Mesenchymal stem cell (in vitro differentiated cells and primary cell): ENCODE results near the gene FCN1.

Experiments used
- DNase-seq: peaks from one replicate; pipeline ENCODE4 v3.0.0-alpha.2; 2013
- H2AFZ ChIP-seq: one replicate; pipeline ENCODE4 v1.6.1; 2013; ENCODE audit warnings: low read depth, mild to moderate bottlenecking, control low read depth, inconsistent platforms, low read length, moderate library complexity
- H2AK5ac ChIP-seq: 2 replicates; pipeline ENCODE4 v1.6.1; 2013; ENCODE audit warnings: low read length, moderate library complexity, mild to moderate bottlenecking, inconsistent platforms; ENCODE audit not compliant: severe bottlenecking
- H2BK120ac ChIP-seq: one replicate; pipeline ENCODE4 v1.6.1; 2013; ENCODE audit warnings: low read depth, mild to moderate bottlenecking, inconsistent platforms, low read length, moderate library complexity
- H2BK12ac ChIP-seq, 2 experiments: one replicate each; pipeline ENCODE4 v1.6.1; 2013; ENCODE audit warnings: inconsistent platforms in 2 of 2, low read length in 2 of 2, mild to moderate bottlenecking in 2 of 2, moderate library complexity in 2 of 2, control low read depth in 1 of 2
- H2BK15ac ChIP-seq: one replicate; pipeline ENCODE4 v1.6.1; 2013; ENCODE audit warnings: mild to moderate bottlenecking, low read depth, inconsistent platforms; ENCODE audit not compliant: poor library complexity, severe bottlenecking
- H2BK5ac ChIP-seq: 2 replicates; pipeline ENCODE4 v1.6.1; 2013; ENCODE audit warnings: low read depth, mild to moderate bottlenecking, low read length, control low read depth, inconsistent platforms; ENCODE audit not compliant: poor library complexity, severe bottlenecking
- H3K14ac ChIP-seq, 2 experiments: one replicate each; pipeline ENCODE4 v1.6.1; 2013; ENCODE audit warnings: inconsistent platforms in 2 of 2, low read length in 2 of 2, control low read depth in 1 of 2, mild to moderate bottlenecking in 1 of 2, moderate library complexity in 1 of 2
- H3K18ac ChIP-seq, 2 experiments: one replicate each; pipeline ENCODE4 v1.6.1; 2013; ENCODE audit warnings: inconsistent platforms in 2 of 2, low read length in 2 of 2, control low read depth in 1 of 2, low read depth in 1 of 2, mild to moderate bottlenecking in 1 of 2
- H3K23ac ChIP-seq, 2 experiments: one replicate each; pipeline ENCODE4 v1.6.1; 2013; ENCODE audit warnings: inconsistent platforms in 2 of 2, low read length in 2 of 2, mild to moderate bottlenecking in 2 of 2, moderate library complexity in 2 of 2, control low read depth in 1 of 2
- H3K27ac ChIP-seq: 2 replicates; pipeline ENCODE4 v1.5.1; 2013; ENCODE audit warnings: mild to moderate bottlenecking, moderate library complexity, low read length, control low read depth, inconsistent platforms; ENCODE audit not compliant: poor library complexity, severe bottlenecking
- H3K27me3 ChIP-seq, 2 experiments: 2 replicates each; pipeline versions ENCODE4 v1.6.1 to v1.7.0; 2013; ENCODE audit warnings: low read length in 2 of 2, mild to moderate bottlenecking in 2 of 2, moderate library complexity in 2 of 2, control low read depth in 1 of 2, inconsistent platforms in 1 of 2; ENCODE audit not compliant: control insufficient read depth in 1 of 2, insufficient read depth in 1 of 2
- H3K36me3 ChIP-seq, 2 experiments: 2 replicates each; pipeline versions ENCODE4 v1.6.1 to v1.7.0; 2013; ENCODE audit warnings: low read length in 2 of 2, control low read depth in 1 of 2, inconsistent platforms in 1 of 2, low read depth in 1 of 2, mild to moderate bottlenecking in 1 of 2; ENCODE audit not compliant: insufficient read depth in 2 of 2, control insufficient read depth in 1 of 2
- H3K4ac ChIP-seq, 2 experiments: one replicate each; pipeline ENCODE4 v1.6.1; 2013; ENCODE audit warnings: inconsistent platforms in 2 of 2, low read length in 2 of 2, mild to moderate bottlenecking in 2 of 2, moderate library complexity in 2 of 2, control low read depth in 1 of 2, low read depth in 1 of 2
- H3K4me1 ChIP-seq: 2 replicates; pipeline ENCODE4 v1.6.1; 2013; ENCODE audit warnings: low read depth, low read length, control low read depth; ENCODE audit not compliant: control insufficient read depth, insufficient read depth
- H3K4me2 ChIP-seq: 2 replicates; pipeline ENCODE4 v1.6.1; 2013; ENCODE audit warnings: low read length, mild to moderate bottlenecking, inconsistent platforms; ENCODE audit not compliant: poor library complexity, severe bottlenecking
- H3K4me3 ChIP-seq, 2 experiments: 2 replicates each; pipeline versions ENCODE4 v1.5.1 to v1.7.0; 2013; ENCODE audit warnings: low read length in 2 of 2, mild to moderate bottlenecking in 2 of 2, control low read depth in 1 of 2, low read depth in 1 of 2; ENCODE audit not compliant: insufficient read depth in 1 of 2
- H3K79me1 ChIP-seq: replicated peaks from 2 replicates; pipeline ENCODE4 v1.6.1; 2013; ENCODE audit warnings: mild to moderate bottlenecking, control low read depth, low read length, inconsistent platforms; ENCODE audit not compliant: poor library complexity, severe bottlenecking
- H3K9ac ChIP-seq: 2 replicates; pipeline ENCODE4 v1.7.0; 2013; ENCODE audit warnings: mild to moderate bottlenecking, low read length, moderate library complexity
- H3K9me3 ChIP-seq: 2 replicates; pipeline ENCODE4 v1.7.0; 2013; ENCODE audit warnings: mild to moderate bottlenecking, low read length; ENCODE audit not compliant: control insufficient read depth
- H4K8ac ChIP-seq: one replicate; pipeline ENCODE4 v1.6.1; 2013; ENCODE audit warnings: inconsistent platforms, mild to moderate bottlenecking, low read length, moderate library complexity
- H4K91ac ChIP-seq: one replicate; pipeline ENCODE4 v1.6.1; 2013; ENCODE audit warnings: mild to moderate bottlenecking, low read length, inconsistent platforms
- WGBS: methylation state at CpG from one replicate; pipeline ENCODE4 v1.1.7; 2013; ENCODE audit warnings: mixed read lengths; 5-methylcytosine and 5-hydroxymethylcytosine counted together

FCN1 gene

DNA sequence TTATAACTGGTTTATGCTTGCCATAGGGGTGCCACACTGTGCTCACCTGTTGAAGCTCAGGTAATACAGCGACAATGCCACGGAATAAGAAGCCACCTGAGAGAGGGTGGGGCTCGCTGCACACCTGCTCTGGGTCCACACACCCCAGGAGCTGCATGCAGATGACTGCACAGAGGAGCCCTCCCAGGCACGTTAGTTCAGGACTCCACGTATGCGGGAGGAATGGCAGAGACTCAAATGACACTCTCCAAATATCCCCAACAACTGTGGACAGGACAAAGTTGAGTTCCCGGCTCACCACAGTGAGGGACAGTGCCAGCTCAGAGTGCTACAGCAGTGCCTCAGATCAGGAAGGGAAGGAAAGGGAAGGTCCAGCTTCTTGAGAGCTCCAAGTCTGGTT is 5.8 kb upstream of the FCN1 start:
- DNase-seq: no peak
- H4K91ac ChIP-seq: no peak overlapping the region
- H3K27ac ChIP-seq: no peak overlapping the region
- no peak overlapping the region for H3K4ac ChIP-seq
- H3K14ac ChIP-seq: no peak overlapping the region
- H2BK15ac ChIP-seq: no peak overlapping the region
- H4K8ac ChIP-seq: no peak overlapping the region
- H2BK120ac ChIP-seq: no peak overlapping the region
- peaks cover 3 to 13% of the 10 kb centered on the region in 2 experiments for H3K27me3 ChIP-seq
- no peaks in the 10 kb centered on the region for H3K36me3 ChIP-seq
- H2AFZ ChIP-seq: no peak overlapping the region
- H3K9ac ChIP-seq: no peak overlapping the region
- H2BK5ac ChIP-seq: no peak overlapping the region
- peaks cover 14% of the 10 kb centered on the region for H3K9me3 ChIP-seq
- no peak overlapping the region for H2BK12ac ChIP-seq
- H2AK5ac ChIP-seq: no peak overlapping the region
- H3K23ac ChIP-seq: no peak overlapping the region
- WGBS: 80% methylated on average over 7 of the region's 7 CpGs
- H3K4me2 ChIP-seq: no peak overlapping the region
- no peak overlapping the region for H3K4me3 ChIP-seq
- H3K4me1 ChIP-seq: no peaks in the 10 kb centered on the region
- no peak overlapping the region for H3K18ac ChIP-seq
- no peaks in the 10 kb centered on the region for H3K79me1 ChIP-seq

DNA sequence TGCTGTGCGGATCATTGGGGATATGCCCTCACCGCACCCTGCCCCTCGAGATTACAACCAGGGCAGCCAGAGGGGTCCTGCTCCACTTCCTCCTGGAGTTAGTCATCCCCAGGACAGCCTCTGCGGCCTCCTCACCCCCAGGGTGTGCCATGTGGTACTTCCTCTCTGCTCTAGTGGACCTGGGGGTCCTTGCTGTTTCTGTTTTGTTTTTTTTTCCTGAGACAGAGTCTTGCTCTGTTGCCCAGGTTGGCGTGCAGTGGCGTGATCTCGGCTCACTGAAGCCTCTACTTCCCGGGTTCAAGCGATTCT is 5.2 kb upstream of the FCN1 start:
- Histone ChIP-seq H3K4me3 (no peak overlapping the region), H3K27ac (no peak overlapping the region), H2AK5ac (no peak overlapping the region), H3K9ac (no peak overlapping the region), H2BK120ac (no peak overlapping the region), H3K4me2 (no peak overlapping the region), H2BK12ac (no peak overlapping the region), H3K23ac (no peak overlapping the region), H3K9me3 (peaks cover 14% of the 10 kb centered on the region), H3K18ac (no peak overlapping the region), H2BK5ac (no peak overlapping the region), H3K4ac (no peak overlapping the region), H3K79me1 (no peaks in the 10 kb centered on the region), H3K4me1 (no peaks in the 10 kb centered on the region), H2AFZ (no peak overlapping the region), H4K8ac (no peak overlapping the region), H3K27me3 (peaks cover 3 to 12% of the 10 kb centered on the region in 2 experiments), H4K91ac (no peak overlapping the region), H3K14ac (no peak overlapping the region), H3K36me3 (no peaks in the 10 kb centered on the region), H2BK15ac (no peak overlapping the region)
- DNase-seq: no peak
- 80% methylated on average over 9 of the region's 9 CpGs for WGBS

DNA sequence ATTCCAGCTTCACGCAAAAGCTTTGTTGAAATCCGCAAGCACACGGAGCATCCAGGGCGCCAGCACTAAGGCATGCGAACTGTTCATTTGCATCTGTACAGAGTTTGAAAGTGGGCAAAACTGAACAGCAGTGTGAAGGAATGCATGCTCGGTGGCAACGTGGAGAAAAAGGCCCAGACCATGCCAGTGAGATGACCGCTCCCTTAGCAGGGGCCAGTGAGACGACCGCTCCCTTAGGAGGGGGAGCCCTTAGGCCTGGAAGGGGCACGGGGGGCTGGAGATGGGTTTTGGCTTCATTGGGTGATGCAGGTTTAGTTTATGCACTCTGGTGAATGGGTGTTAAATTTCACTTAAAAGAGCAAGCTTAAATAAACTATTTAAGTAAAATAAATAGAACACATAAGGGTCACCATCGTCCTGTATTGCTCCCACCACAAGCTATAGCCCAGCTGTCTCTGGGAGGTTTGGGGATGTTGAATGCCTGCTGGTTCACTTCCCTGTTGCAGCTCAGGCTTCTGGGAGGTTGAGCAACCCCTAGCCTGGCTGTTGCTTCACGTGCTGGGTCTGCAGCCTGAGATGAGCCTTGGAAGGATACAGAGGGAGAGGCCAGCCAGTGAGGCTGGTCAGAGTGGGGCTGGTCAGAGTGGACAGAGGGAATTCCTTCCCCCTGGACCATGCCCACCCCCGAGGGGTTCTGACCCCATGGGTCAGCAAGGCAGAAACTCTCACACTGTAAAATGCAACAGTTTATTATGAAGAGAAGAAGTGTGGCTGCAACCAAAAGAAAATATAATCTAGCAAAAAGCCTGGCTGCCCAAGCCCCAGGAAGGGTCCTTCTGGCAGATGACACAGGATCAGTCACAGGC is 4.6 kb upstream of the FCN1 start:
- peaks cover 3 to 18% of the 10 kb centered on the region in 2 experiments for H3K27me3 ChIP-seq
- H3K18ac ChIP-seq: no peak overlapping the region
- no peak overlapping the region for H4K91ac ChIP-seq
- H3K27ac ChIP-seq: no peak overlapping the region
- no peak overlapping the region for H2BK15ac ChIP-seq
- no peak overlapping the region for H2BK12ac ChIP-seq
- no peak overlapping the region for H4K8ac ChIP-seq
- no peak overlapping the region for H2AK5ac ChIP-seq
- no peak overlapping the region for H3K4me3 ChIP-seq
- no peak for DNase-seq
- H3K14ac ChIP-seq: no peak overlapping the region
- H3K23ac ChIP-seq: no peak overlapping the region
- no peaks in the 10 kb centered on the region for H3K4me1 ChIP-seq
- H3K4ac ChIP-seq: no peak overlapping the region
- no peak overlapping the region for H3K9ac ChIP-seq
- H2BK120ac ChIP-seq: no peak overlapping the region
- H3K4me2 ChIP-seq: no peak overlapping the region
- no peak overlapping the region for H2AFZ ChIP-seq
- no peak overlapping the region for H2BK5ac ChIP-seq
- 87% methylated on average over 12 of the region's 14 CpGs for WGBS
- H3K79me1 ChIP-seq: no peaks in the 10 kb centered on the region
- no peaks in the 10 kb centered on the region for H3K36me3 ChIP-seq
- H3K9me3 ChIP-seq: peaks cover 14% of the 10 kb centered on the region

DNA sequence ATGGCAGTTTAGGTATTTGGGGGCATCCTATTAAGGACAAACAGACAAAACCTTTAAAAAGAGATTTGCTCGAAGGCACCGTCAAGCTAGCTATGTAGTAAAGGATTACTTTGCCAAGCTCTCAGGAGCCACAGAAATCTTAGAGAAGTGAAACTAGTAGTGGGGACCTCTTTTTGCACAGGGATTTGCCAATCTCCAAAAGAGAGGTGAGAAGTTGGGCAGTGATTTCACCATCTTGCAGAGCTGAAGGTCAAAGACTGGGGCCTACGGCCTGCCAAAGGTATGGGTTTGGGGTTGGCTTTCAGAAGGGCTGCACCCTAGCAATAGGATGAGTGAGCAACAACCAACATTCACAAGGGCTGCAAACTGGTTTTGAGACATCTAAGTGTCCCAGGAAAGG is 1.6 kb upstream of the FCN1 start:
- H3K79me1 ChIP-seq: no peaks in the 10 kb centered on the region
- no peak overlapping the region for H3K27ac ChIP-seq
- no peak overlapping the region for H3K4ac ChIP-seq
- WGBS: 76% methylated on average over 3 of the region's 3 CpGs
- H2BK120ac ChIP-seq: no peak overlapping the region
- no peak overlapping the region for H2BK15ac ChIP-seq
- no peak overlapping the region for H3K14ac ChIP-seq
- no peaks in the 10 kb centered on the region for H3K4me1 ChIP-seq
- no peak overlapping the region for H3K4me2 ChIP-seq
- H3K9ac ChIP-seq: no peak overlapping the region
- no peaks in the 10 kb centered on the region for H3K36me3 ChIP-seq
- H3K27me3 ChIP-seq: peaks cover 3 to 34% of the 10 kb centered on the region in 2 experiments
- H3K18ac ChIP-seq: no peak overlapping the region
- no peak for DNase-seq
- peaks cover 14% of the 10 kb centered on the region for H3K9me3 ChIP-seq
- H4K91ac ChIP-seq: no peak overlapping the region
- H4K8ac ChIP-seq: no peak overlapping the region
- no peak overlapping the region for H2BK12ac ChIP-seq
- H2BK5ac ChIP-seq: no peak overlapping the region
- H2AK5ac ChIP-seq: no peak overlapping the region
- H2AFZ ChIP-seq: no peak overlapping the region
- H3K23ac ChIP-seq: no peak overlapping the region
- no peak overlapping the region for H3K4me3 ChIP-seq
